Neutrophil (primary cell): ENCODE data around the gene FTL.
A peak's percentile ranks its signal among the peaks of the same experiment; 100 is the strongest.
"Not testable (repeated sequence)": the region's sequence is repeated elsewhere in the genome, so short reads cannot be mapped to it uniquely, and the experiment has no call there.

Source experiments
- H3K27ac ChIP-seq: fragments of 200-600 bp; sonication (generic); 2 replicates; pipeline ENCODE4 v1.5.1; 2016; ENCODE audit warnings: mild to moderate bottlenecking, moderate library complexity
- H3K27me3 ChIP-seq: fragments of 200-600 bp; sonication (generic); 2 replicates; pipeline ENCODE4 v1.6.0; 2016; ENCODE audit warnings: mild to moderate bottlenecking
- H3K36me3 ChIP-seq: fragments of 200-600 bp; sonication (generic); 2 replicates; pipeline ENCODE4 v1.5.1; 2017
- H3K4me1 ChIP-seq, 2 experiments: fragments of 200-600 bp in 1 of 2; sonication (generic) in 1 of 2; 1 replicate in 1 of 2; 2 replicates in 1 of 2; pipeline versions ENCODE4 v1.5.1 to v1.6.1; 2013 to 2016; ENCODE audit warnings: low read depth in 1 of 2, low read length in 1 of 2, mild to moderate bottlenecking in 1 of 2, moderate library complexity in 1 of 2; ENCODE audit not compliant: control insufficient read depth in 1 of 2, insufficient read depth in 1 of 2
- H3K4me3 ChIP-seq, 2 experiments: fragments of 200-600 bp in 1 of 2; sonication (generic) in 1 of 2; 1 replicate in 1 of 2; 2 replicates in 1 of 2; pipeline ENCODE4 v1.5.1; 2013 to 2016; ENCODE audit warnings: low read depth in 1 of 2, low read length in 1 of 2, mild to moderate bottlenecking in 1 of 2, moderate library complexity in 1 of 2
- H3K9me3 ChIP-seq: fragments of 200-600 bp; sonication (generic); 2 replicates; pipeline ENCODE4 v1.5.1; 2016
- TF ChIP-seq, protein P1 (sequence below): fragments of 200-600 bp; sonication (generic); IDR thresholded peaks from 2 replicates; pipeline ENCODE4 v1.5.1; 2016; ENCODE audit warnings: antibody characterized with exemption

FTL gene

DNA sequence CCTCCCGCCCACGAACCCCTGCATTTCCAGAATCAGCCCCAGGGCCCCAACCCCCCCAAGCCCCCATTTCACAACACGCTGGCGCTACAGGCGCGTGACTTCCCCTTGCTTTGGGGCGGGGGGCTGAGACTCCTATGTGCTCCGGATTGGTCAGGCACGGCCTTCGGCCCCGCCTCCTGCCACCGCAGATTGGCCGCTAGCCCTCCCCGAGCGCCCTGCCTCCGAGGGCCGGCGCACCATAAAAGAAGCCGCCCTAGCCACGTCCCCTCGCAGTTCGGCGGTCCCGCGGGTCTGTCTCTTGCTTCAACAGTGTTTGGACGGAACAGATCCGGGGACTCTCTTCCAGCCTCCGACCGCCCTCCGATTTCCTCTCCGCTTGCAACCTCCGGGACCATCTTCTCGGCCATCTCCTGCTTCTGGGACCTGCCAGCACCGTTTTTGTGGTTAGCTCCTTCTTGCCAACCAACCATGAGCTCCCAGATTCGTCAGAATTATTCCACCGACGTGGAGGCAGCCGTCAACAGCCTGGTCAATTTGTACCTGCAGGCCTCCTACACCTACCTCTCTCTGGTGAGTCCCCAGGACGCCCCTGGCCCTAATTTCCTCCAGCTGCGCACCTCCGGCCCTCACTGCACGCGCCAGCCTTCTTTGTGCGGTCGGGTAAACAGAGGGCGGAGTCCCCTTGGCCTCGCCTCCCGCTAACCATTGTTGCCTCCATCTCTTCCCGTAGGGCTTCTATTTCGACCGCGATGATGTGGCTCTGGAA lies at the start of gene FTL:
Gene FTL, plus strand, starts transcription at position 270 of the 766 bp plus-strand sequence. Its CDS starts 199 bp downstream, at position 469.
- TF ChIP-seq, protein P1, sequence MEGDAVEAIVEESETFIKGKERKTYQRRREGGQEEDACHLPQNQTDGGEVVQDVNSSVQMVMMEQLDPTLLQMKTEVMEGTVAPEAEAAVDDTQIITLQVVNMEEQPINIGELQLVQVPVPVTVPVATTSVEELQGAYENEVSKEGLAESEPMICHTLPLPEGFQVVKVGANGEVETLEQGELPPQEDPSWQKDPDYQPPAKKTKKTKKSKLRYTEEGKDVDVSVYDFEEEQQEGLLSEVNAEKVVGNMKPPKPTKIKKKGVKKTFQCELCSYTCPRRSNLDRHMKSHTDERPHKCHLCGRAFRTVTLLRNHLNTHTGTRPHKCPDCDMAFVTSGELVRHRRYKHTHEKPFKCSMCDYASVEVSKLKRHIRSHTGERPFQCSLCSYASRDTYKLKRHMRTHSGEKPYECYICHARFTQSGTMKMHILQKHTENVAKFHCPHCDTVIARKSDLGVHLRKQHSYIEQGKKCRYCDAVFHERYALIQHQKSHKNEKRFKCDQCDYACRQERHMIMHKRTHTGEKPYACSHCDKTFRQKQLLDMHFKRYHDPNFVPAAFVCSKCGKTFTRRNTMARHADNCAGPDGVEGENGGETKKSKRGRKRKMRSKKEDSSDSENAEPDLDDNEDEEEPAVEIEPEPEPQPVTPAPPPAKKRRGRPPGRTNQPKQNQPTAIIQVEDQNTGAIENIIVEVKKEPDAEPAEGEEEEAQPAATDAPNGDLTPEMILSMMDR: no peak
- Histone ChIP-seq H3K27me3 (no peaks in the 10 kb centered on the region), H3K27ac (peak within 1 kb of the TSS; percentile 98), H3K4me1 (peaks cover 70 to 74% of the 10 kb centered on the region in 2 experiments), H3K4me3 (peak within 1 kb of the TSS; percentile 89 to 100), H3K36me3 (peaks cover 38% of the 10 kb centered on the region), H3K9me3 (no peaks in the 10 kb centered on the region)

DNA sequence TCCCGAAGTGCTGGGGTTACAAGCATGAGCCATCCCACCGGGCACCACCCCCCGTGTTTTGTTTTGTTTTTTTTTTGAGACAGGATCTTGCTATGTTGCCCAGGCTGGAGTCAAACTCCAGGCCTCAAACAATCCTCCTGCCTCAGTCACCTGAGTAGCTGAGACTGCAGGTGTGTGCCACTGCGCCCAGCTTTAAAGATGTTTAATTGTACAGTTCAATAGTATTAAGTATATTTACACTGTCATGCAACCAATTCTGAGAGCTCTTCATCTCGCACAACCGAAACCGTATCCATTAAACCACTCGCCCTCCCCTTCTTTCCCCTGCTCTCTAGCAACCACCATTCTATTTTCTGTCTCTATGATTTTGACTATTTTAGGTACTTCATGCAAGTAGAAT lies 49.4 kb upstream of the FTL start:
- Histone ChIP-seq H3K36me3 (peaks cover 92% of the 10 kb centered on the region), H3K4me1 (no peaks in the 10 kb centered on the region), H3K9me3 (no peaks in the 10 kb centered on the region), H3K4me3 (no peak overlapping the region), H3K27ac (no peak overlapping the region), H3K27me3 (no peaks in the 10 kb centered on the region)
- TF ChIP-seq, protein P1: no peak

DNA sequence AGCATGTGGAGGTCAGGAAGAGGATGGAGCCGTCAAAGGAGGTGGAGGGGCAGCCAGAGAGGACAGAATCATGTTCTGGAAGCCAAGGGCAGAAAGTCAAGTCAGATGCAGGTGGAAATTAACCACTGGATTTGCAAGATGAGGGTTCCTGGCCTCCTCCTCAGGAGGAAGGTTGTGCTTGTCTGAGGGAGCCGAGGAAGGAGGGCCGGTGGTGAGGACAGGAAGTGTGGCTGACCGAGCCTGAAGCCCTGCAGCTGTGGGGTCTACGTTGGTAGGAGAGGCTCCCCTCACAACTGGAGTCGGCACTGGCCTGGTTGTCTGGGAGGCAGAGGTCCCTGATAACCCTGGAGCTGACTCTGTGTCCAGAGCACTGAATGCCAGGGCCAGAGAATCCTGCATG lies 47.0 kb upstream of the FTL start:
- Histone ChIP-seq H3K27me3 (no peaks in the 10 kb centered on the region), H3K4me1 (no peaks in the 10 kb centered on the region), H3K9me3 (no peaks in the 10 kb centered on the region), H3K4me3 (no peak overlapping the region), H3K27ac (no peak overlapping the region), H3K36me3 (peaks cover 93% of the 10 kb centered on the region)
- TF ChIP-seq, protein P1: no peak

DNA sequence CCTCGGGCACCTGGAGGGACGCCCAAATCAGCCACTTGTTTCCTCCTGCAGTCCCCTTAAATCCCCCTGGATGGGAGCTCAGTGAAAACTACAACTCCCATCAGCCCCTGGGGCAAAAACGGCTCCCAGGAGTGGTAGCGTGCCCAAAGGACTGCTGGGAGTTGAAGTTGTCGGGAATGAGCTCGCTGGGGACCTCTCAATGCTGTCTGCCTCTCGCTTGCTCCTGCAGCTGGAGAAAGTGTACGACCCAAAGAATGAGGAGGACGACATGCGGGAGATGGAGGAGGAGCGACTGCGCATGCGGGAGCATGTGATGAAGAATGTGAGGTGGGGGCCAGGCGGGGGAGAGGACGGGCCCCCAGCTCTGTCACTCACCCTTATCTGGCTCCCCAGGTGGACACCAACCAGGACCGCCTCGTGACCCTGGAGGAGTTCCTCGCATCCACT lies 46.3 kb upstream of the FTL start:
- TF ChIP-seq, protein P1: no peak
- Histone ChIP-seq H3K27ac (no peak overlapping the region), H3K36me3 (peaks cover 92% of the 10 kb centered on the region)

DNA sequence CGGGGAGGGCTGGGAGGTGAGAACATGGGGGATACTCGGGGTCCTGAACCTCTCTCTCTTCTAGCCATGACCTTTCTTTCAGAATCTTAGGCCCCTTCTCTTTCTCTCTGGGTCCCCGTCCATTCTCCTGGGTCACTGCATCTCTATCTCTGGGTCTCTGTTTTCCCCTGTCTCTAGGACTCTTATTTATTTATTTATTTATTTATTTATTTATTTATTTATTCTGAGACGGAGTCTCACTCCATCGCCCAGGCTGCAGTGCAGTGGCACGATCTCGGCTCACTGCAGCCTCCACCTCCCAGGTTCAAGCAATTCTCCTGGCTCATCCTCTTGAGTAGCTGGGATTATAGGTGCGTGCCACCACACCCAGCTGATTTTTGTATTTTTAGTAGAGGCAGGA lies 45.8 kb upstream of the FTL start:
- not testable (repeated sequence) for H3K9me3 ChIP-seq, H3K27ac ChIP-seq, H3K27me3 ChIP-seq, H3K4me3 ChIP-seq, H3K4me1 ChIP-seq
- peaks cover 87% of the 10 kb centered on the region for H3K36me3 ChIP-seq

More for the DNA sequence above, 46.3 kb upstream of the FTL start:
- Histone ChIP-seq H3K9me3 (no peaks in the 10 kb centered on the region), H3K4me3 (no peak overlapping the region), H3K27me3 (no peaks in the 10 kb centered on the region), H3K4me1 (no peaks in the 10 kb centered on the region)

DNA sequence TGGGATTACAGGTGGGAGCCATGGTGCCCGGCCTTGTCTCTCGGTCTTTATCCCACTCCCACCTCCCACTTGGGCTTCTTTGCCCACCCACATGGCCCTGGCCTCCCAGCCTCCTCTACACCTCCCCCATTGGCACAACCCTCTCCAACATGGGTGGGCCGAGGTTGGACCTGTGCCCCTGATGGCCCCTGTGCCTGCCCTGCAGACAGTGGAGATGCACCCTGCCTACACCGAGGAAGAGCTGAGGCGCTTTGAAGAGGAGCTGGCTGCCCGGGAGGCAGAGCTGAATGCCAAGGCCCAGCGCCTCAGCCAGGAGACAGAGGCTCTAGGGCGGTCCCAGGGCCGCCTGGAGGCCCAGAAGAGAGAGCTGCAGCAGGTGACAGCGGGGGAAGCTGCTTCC lies 44.2 kb upstream of the FTL start:
- H3K4me3 ChIP-seq: no peak overlapping the region

More for the DNA sequence above, 44.2 kb upstream of the FTL start:
- no peak overlapping the region for H3K27ac ChIP-seq
- TF ChIP-seq, protein P1: no peak
- H3K27me3 ChIP-seq: no peaks in the 10 kb centered on the region
- H3K4me1 ChIP-seq: no peaks in the 10 kb centered on the region
- no peaks in the 10 kb centered on the region for H3K9me3 ChIP-seq
- peaks cover 71% of the 10 kb centered on the region for H3K36me3 ChIP-seq
